Kidney epithelial cell (primary cell): ENCODE results near the gene TUBB6. TPM values are rescaled to one million over a fixed set of nuclear protein-coding genes. Genes with fewer than 3 reads are reported as not detected.

Source experiments
- DNase-seq: peaks from one replicate; pipeline ENCODE4 v3.0.0-alpha.2; 2010; ENCODE audit warnings: low read depth
- H3K27me3 ChIP-seq: 2 replicates; pipeline ENCODE4 v1.6.0; 2011; ENCODE audit warnings: low read length; ENCODE audit not compliant: control insufficient read depth, insufficient read depth
- H3K36me3 ChIP-seq: 2 replicates; pipeline ENCODE4 v1.5.1; 2011; ENCODE audit warnings: low read length; ENCODE audit not compliant: control insufficient read depth, insufficient read depth
- H3K4me3 ChIP-seq: 2 replicates; pipeline ENCODE4 v1.5.1; 2011; ENCODE audit warnings: low read depth, mild to moderate bottlenecking, control low read depth, low read length
- CTCF ChIP-seq: IDR thresholded peaks from 2 replicates; pipeline ENCODE4 v1.5.1; 2011; ENCODE audit warnings: mild to moderate bottlenecking, moderate library complexity, low read length, control low read depth, inconsistent platforms; ENCODE audit not compliant: insufficient read depth, poor library complexity, severe bottlenecking
- total RNA-seq: library from RNA; depleted of rRNA; stranded (reverse); fragments of >200 nt; gene quantifications from 2 replicates; pipeline ENCODE4 v1.2.3, GENCODE V29; 2015

Gene TUBB6
- total RNA-seq, 1 donor from 2014 or later, result 387 TPM

DNA sequence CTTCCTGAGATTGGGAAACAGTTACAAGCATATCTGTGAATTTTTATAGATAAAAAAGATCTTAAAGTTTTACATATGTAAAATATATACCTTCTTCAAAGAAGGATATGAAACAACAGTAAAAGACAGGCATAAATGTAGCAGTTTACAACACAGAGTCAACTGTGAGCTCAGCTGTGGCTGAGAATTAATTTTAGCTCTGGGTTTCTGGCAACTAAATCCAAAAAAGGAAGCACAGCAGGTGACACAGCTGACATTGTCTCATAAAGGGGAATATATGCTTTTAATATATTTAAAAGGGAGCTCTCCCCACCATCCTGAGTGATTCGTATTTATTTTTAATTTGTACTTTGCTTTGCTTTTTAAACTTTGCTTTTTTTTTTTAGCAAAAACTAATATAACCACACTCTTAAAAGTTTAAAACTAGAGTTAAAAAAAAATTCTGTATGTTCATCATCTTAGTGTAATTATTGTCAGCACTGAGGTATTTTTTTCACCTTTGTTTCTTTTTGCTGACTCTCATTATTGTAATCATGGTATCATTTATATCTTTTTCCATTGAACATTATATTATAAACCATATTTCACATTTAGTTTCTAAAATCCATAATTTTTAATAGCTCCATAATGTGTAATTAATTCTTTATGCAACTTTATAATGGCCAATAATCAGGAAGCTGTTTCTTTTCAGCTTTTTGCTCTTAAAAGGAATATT is 6.7 kb downstream of the TUBB6 start:
- Histone ChIP-seq H3K4me3 (no peak overlapping the region), H3K36me3 (peaks cover 1% of the 10 kb centered on the region), H3K27me3 (no peaks in the 10 kb centered on the region)
- no peak for DNase-seq
- TF ChIP-seq CTCF, result no peak

- Histone ChIP-seq H3K36me3 (peaks cover 1% of the 10 kb centered on the region), H3K27me3 (no peaks in the 10 kb centered on the region), H3K4me3 (no peak overlapping the region)
- no peak for DNase-seq
- TF ChIP-seq CTCF, result no peak
Observed at GRCh38 chr18:12315490-12315889, 7.4 kb downstream of the TUBB6 start.

- no peaks in the 10 kb centered on the region for H3K27me3 ChIP-seq
- H3K36me3 ChIP-seq, result peaks cover 1% of the 10 kb centered on the region
- no peak overlapping the region for H3K4me3 ChIP-seq
- DNase-seq, result no peak
- no peak for TF ChIP-seq CTCF
Observed at GRCh38 chr18:12315911-12316310, 7.9 kb downstream of the TUBB6 start.

- H3K4me3 ChIP-seq, result no peak overlapping the region
- DNase-seq, result no peak
- no peaks in the 10 kb centered on the region for H3K27me3 ChIP-seq
- no peak for TF ChIP-seq CTCF
- H3K36me3 ChIP-seq, result no peaks in the 10 kb centered on the region
Observed at GRCh38 chr18:12317664-12318333, 9.8 kb downstream of the TUBB6 start.

GRCh38 chr18:12318334-12318697 is 10.3 kb downstream of the TUBB6 start:
- Histone ChIP-seq H3K27me3 (no peaks in the 10 kb centered on the region), H3K36me3 (no peaks in the 10 kb centered on the region), H3K4me3 (no peak overlapping the region)
- no peak for TF ChIP-seq CTCF
- DNase-seq, result no peak
